Smooth muscle cell (in vitro differentiated cells): ENCODE data around the gene ZNF81. TPM values are rescaled to one million over a fixed set of nuclear protein-coding genes. Genes with fewer than 3 reads are reported as not detected.

Experiments used
- DNase-seq: peaks from one replicate; lab custom pipeline; 2025; ENCODE audit not compliant: unreplicated experiment; lab: John Stamatoyannopoulos, UW
- H2AFZ ChIP-seq: fragments of 200-600 bp; sonication (generic); 2 replicates; pipeline ENCODE4 v1.6.0; 2016; ENCODE audit warnings: antibody characterized with exemption, low read depth, mild to moderate bottlenecking
- H3F3A ChIP-seq: fragments of 200-600 bp; sonication (generic); 2 replicates; pipeline ENCODE4 v1.6.0; 2017; ENCODE audit warnings: antibody characterized with exemption, low read depth
- H3K27ac ChIP-seq: fragments of 200-600 bp; sonication (generic); 2 replicates; pipeline ENCODE4 v1.5.1; 2016; ENCODE audit warnings: low read depth, mild to moderate bottlenecking
- H3K27me3 ChIP-seq: fragments of 200-600 bp; sonication (generic); 2 replicates; pipeline ENCODE4 v1.6.1; 2016; ENCODE audit warnings: low read depth, mild to moderate bottlenecking
- H3K36me3 ChIP-seq: fragments of 200-600 bp; sonication (generic); 2 replicates; pipeline ENCODE4 v1.5.1; 2016; ENCODE audit warnings: low read depth
- H3K4me1 ChIP-seq: fragments of 200-600 bp; sonication (generic); 2 replicates; pipeline ENCODE4 v1.5.1; 2016; ENCODE audit warnings: low read depth
- H3K4me2 ChIP-seq: fragments of 200-600 bp; sonication (generic); 2 replicates; pipeline ENCODE4 v1.6.0; 2016; ENCODE audit warnings: mild to moderate bottlenecking
- H3K4me3 ChIP-seq: fragments of 200-600 bp; sonication (generic); 2 replicates; pipeline ENCODE4 v1.5.1; 2016; ENCODE audit warnings: mild to moderate bottlenecking
- H3K79me2 ChIP-seq: fragments of 200-600 bp; sonication (generic); 2 replicates; pipeline ENCODE4 v1.6.0; 2016; ENCODE audit warnings: low read depth, mild to moderate bottlenecking
- H3K9ac ChIP-seq: fragments of 200-600 bp; sonication (generic); 2 replicates; pipeline ENCODE4 v1.6.0; 2016; ENCODE audit warnings: low read depth
- H3K9me3 ChIP-seq: fragments of 200-600 bp; sonication (generic); replicated peaks from 2 replicates; pipeline ENCODE4 v1.5.1; 2016; ENCODE audit warnings: low read depth
- H4K20me1 ChIP-seq: fragments of 200-600 bp; sonication (generic); 2 replicates; pipeline ENCODE4 v1.6.0; 2016; ENCODE audit warnings: low read depth
- CTCF ChIP-seq: fragments of 200-600 bp; sonication (generic); IDR thresholded peaks from 2 replicates; pipeline ENCODE4 v1.5.1; 2017; ENCODE audit warnings: borderline replicate concordance, mild to moderate bottlenecking, antibody characterized with exemption; ENCODE audit not compliant: insufficient read depth, poor library complexity, severe bottlenecking
- WGBS: methylation state at CpG from one replicate; pipeline ENCODE4 v1.1.7; 2016; ENCODE audit warnings: low lambda C conversion rate; 5-methylcytosine and 5-hydroxymethylcytosine counted together
- polyA plus RNA-seq: library from polyadenylated mRNA; unstranded; fragments of >200 nt; fragmentation: Nextera tagmentation; extraction: Ambion mirVana; gene quantifications from 2 replicates; pipeline ENCODE4 v1.2.1, GENCODE V29; 2016
- total RNA-seq: library from RNA; depleted of rRNA; stranded (reverse); fragments of >200 nt; gene quantifications from 2 replicates; pipeline ENCODE4 v1.2.3, GENCODE V29; 2014

ZNF81 gene
- total and polyA plus RNA-seq, 2 experiments from 2014 or later, result 4.6 to 4.8 TPM

- Histone ChIP-seq H3K4me3 (no peak overlapping the region), H3K27me3 (no peaks in the 10 kb centered on the region), H3K79me2 (no peaks in the 10 kb centered on the region), H3F3A (no peaks in the 10 kb centered on the region), H3K27ac (no peak overlapping the region), H3K36me3 (no peaks in the 10 kb centered on the region), H3K4me2 (no peak overlapping the region), H3K4me1 (no peaks in the 10 kb centered on the region), H3K9me3 (no peaks in the 10 kb centered on the region), H2AFZ (no peak overlapping the region), H3K9ac (no peak overlapping the region), H4K20me1 (no peaks in the 10 kb centered on the region)
- DNase-seq, result no peak
- peak; percentile 52 for TF ChIP-seq CTCF
- 55% methylated on average over 2 of the region's 2 CpGs for WGBS
Measured at GRCh38 chrX:47831788-47832187, 4.9 kb upstream of the ZNF81 start.

- Histone ChIP-seq H3K27ac (no peak overlapping the region), H3K9me3 (no peaks in the 10 kb centered on the region), H4K20me1 (no peaks in the 10 kb centered on the region), H3K4me1 (peaks cover 6% of the 10 kb centered on the region), H3K36me3 (no peaks in the 10 kb centered on the region), H2AFZ (no peak overlapping the region), H3K27me3 (no peaks in the 10 kb centered on the region), H3F3A (no peaks in the 10 kb centered on the region), H3K79me2 (peaks cover 27% of the 10 kb centered on the region), H3K4me2 (no peak overlapping the region), H3K9ac (no peak overlapping the region), H3K4me3 (peak overlapping the region; percentile 67)
- WGBS, result 60% methylated on average over 1 of the region's 1 CpG
- DNase-seq, result no peak
- TF ChIP-seq CTCF, result no peak
Measured at GRCh38 chrX:47838361-47838760, 1.7 kb downstream of the ZNF81 start.

GRCh38 chrX:47840111-47840510, 3.4 kb downstream of the ZNF81 start:
- no peak for TF ChIP-seq CTCF
- no peak for DNase-seq
- H3K79me2 ChIP-seq, result peaks cover 27% of the 10 kb centered on the region
- no peak overlapping the region for H3K4me2 ChIP-seq
- H4K20me1 ChIP-seq, result no peaks in the 10 kb centered on the region
- no peaks in the 10 kb centered on the region for H3K27me3 ChIP-seq
- H3K9me3 ChIP-seq, result no peaks in the 10 kb centered on the region
- H3K4me3 ChIP-seq, result no peak overlapping the region
- H3K4me1 ChIP-seq, result peaks cover 6% of the 10 kb centered on the region
- H3F3A ChIP-seq, result no peaks in the 10 kb centered on the region
- no peaks in the 10 kb centered on the region for H3K36me3 ChIP-seq
- no peak overlapping the region for H3K9ac ChIP-seq
- no peak overlapping the region for H2AFZ ChIP-seq
- H3K27ac ChIP-seq, result no peak overlapping the region
- WGBS, result 68% methylated on average over 4 of the region's 4 CpGs

GRCh38 chrX:47843363-47843762, 6.7 kb downstream of the ZNF81 start:
- H4K20me1 ChIP-seq, result no peaks in the 10 kb centered on the region
- no peak overlapping the region for H2AFZ ChIP-seq
- H3K4me2 ChIP-seq, result no peak overlapping the region
- DNase-seq, result no peak
- H3K4me1 ChIP-seq, result no peaks in the 10 kb centered on the region
- H3F3A ChIP-seq, result no peaks in the 10 kb centered on the region
- H3K27me3 ChIP-seq, result no peaks in the 10 kb centered on the region
- H3K9me3 ChIP-seq, result no peaks in the 10 kb centered on the region
- peaks cover 16% of the 10 kb centered on the region for H3K79me2 ChIP-seq
- TF ChIP-seq CTCF, result no peak
- WGBS, result 57% methylated on average over 1 of the region's 1 CpG
- no peak overlapping the region for H3K27ac ChIP-seq
- no peaks in the 10 kb centered on the region for H3K36me3 ChIP-seq
- H3K4me3 ChIP-seq, result no peak overlapping the region
- H3K9ac ChIP-seq, result no peak overlapping the region
